Measurements from ENCODE around the gene HELZ.
"Not testable (repeated sequence)": the region's sequence is repeated elsewhere in the genome, so short reads cannot be mapped to it uniquely, and the experiment has no call there.

HELZ gene

GRCh38 chr17:67139289-67139688 lies 105.7 kb downstream of the HELZ start:
- DNase-seq, result no peak

- DNase-seq, result no peak
Measured at GRCh38 chr17:67138392-67138791, 106.6 kb downstream of the HELZ start.

GRCh38 chr17:67137860-67138259 lies 107.1 kb downstream of the HELZ start:
- DNase-seq, result peak; percentile 24

GRCh38 chr17:67137026-67137370 lies 108.0 kb downstream of the HELZ start:
- no peak for DNase-seq

- DNase-seq, result no peak
Measured at GRCh38 chr17:67136191-67137025, 108.6 kb downstream of the HELZ start.

GRCh38 chr17:67133161-67133560 lies 111.8 kb downstream of the HELZ start:
- no peak for DNase-seq

- DNase-seq, result no peak
Measured at GRCh38 chr17:67132366-67132765, 112.6 kb downstream of the HELZ start.

GRCh38 chr17:67130768-67131167 lies 114.2 kb downstream of the HELZ start:
- DNase-seq, result no peak

- DNase-seq, result no peak
Measured at GRCh38 chr17:67129283-67129682, 115.7 kb downstream of the HELZ start.

GRCh38 chr17:67128700-67129099 lies 116.3 kb downstream of the HELZ start:
- DNase-seq, result no peak

GRCh38 chr17:67127925-67128324 lies 117.1 kb downstream of the HELZ start:
- DNase-seq, result no peak

- no peak for DNase-seq
Measured at GRCh38 chr17:67126983-67127382, 118.0 kb downstream of the HELZ start.

- DNase-seq, result not testable (repeated sequence)
Measured at GRCh38 chr17:67126543-67126942, 118.5 kb downstream of the HELZ start.

- DNase-seq, result no peak
Measured at GRCh38 chr17:67125924-67126323, 119.1 kb downstream of the HELZ start.

GRCh38 chr17:67125417-67125816 lies 119.6 kb downstream of the HELZ start:
- DNase-seq, result no peak

GRCh38 chr17:67124450-67125148 lies 120.4 kb downstream of the HELZ start:
- DNase-seq, result no peak

GRCh38 chr17:67123699-67124098 lies 121.3 kb downstream of the HELZ start:
- DNase-seq, result no peak

GRCh38 chr17:67121316-67121891 lies 123.6 kb downstream of the HELZ start:
- no peak for DNase-seq

- no peak for DNase-seq
Measured at GRCh38 chr17:67119102-67119501, 125.9 kb downstream of the HELZ start.

- DNase-seq, result no peak
Measured at GRCh38 chr17:67116045-67116575, 128.9 kb downstream of the HELZ start.

- DNase-seq, result no peak
Measured at GRCh38 chr17:67115401-67115800, 129.6 kb downstream of the HELZ start.

- DNase-seq, result no peak
Measured at GRCh38 chr17:67113486-67113885, 131.5 kb downstream of the HELZ start.

- no peak for DNase-seq
Measured at GRCh38 chr17:67111808-67112207, 133.2 kb downstream of the HELZ start.

GRCh38 chr17:67111327-67111726 lies 133.7 kb downstream of the HELZ start:
- no peak for DNase-seq
